Measurements from ENCODE around the gene INPP5F. TPM values are rescaled to one million over a fixed set of nuclear protein-coding genes. Genes with fewer than 3 reads are reported as not detected.
"Not testable (repeated sequence)": the region's sequence is repeated elsewhere in the genome, so short reads cannot be mapped to it uniquely, and the experiment has no call there.

Gene INPP5F
- total RNA-seq, 1 donor from 2014 or later, result 24.4 TPM

- DNase-seq (ENCODE audit: low read depth), result no peak
These were observed 50.7 kb downstream of the INPP5F start for GRCh38 chr10:119776536-119776935.

GRCh38 chr10:119777686-119778085 is 51.8 kb downstream of the INPP5F start:
- peak; percentile 10 for DNase-seq (ENCODE audit: low read depth)

- DNase-seq (ENCODE audit: low read depth), result no peak
These were observed 53.1 kb downstream of the INPP5F start for GRCh38 chr10:119778776-119779445.

- DNase-seq (ENCODE audit: low read depth), result no peak
These were observed 55.1 kb downstream of the INPP5F start for GRCh38 chr10:119780879-119781480.

GRCh38 chr10:119781498-119781897 is 55.6 kb downstream of the INPP5F start:
- DNase-seq (ENCODE audit: low read depth), result no peak

- no peak for DNase-seq (ENCODE audit: low read depth)
These were observed 57.3 kb downstream of the INPP5F start for GRCh38 chr10:119782981-119783664.

- DNase-seq (ENCODE audit: low read depth), result no peak
These were observed 57.8 kb downstream of the INPP5F start for GRCh38 chr10:119783665-119784027.

GRCh38 chr10:119784340-119785067 is 58.7 kb downstream of the INPP5F start:
- no peak for DNase-seq (ENCODE audit: low read depth)

- peak; percentile 48 for DNase-seq (ENCODE audit: low read depth)
These were observed 60.4 kb downstream of the INPP5F start for GRCh38 chr10:119786117-119786769.

GRCh38 chr10:119795101-119795500 is 69.3 kb downstream of the INPP5F start:
- not testable (repeated sequence) for DNase-seq (ENCODE audit: low read depth)

GRCh38 chr10:119796039-119796438 is 70.2 kb downstream of the INPP5F start:
- no peak for DNase-seq (ENCODE audit: low read depth)

- no peak for DNase-seq (ENCODE audit: low read depth)
These were observed 75.3 kb downstream of the INPP5F start for GRCh38 chr10:119801176-119801575.

GRCh38 chr10:119801998-119802538 is 76.2 kb downstream of the INPP5F start:
- no peak for DNase-seq (ENCODE audit: low read depth)

GRCh38 chr10:119803264-119803663 is 77.4 kb downstream of the INPP5F start:
- peak; percentile 10 for DNase-seq (ENCODE audit: low read depth)

- no peak for DNase-seq (ENCODE audit: low read depth)
These were observed 79.9 kb downstream of the INPP5F start for GRCh38 chr10:119805702-119806230.

- no peak for DNase-seq (ENCODE audit: low read depth)
These were observed 80.7 kb downstream of the INPP5F start for GRCh38 chr10:119806334-119807130.

- DNase-seq (ENCODE audit: low read depth), result peak; percentile 55
These were observed 82.3 kb downstream of the INPP5F start for GRCh38 chr10:119807960-119808697.

- DNase-seq (ENCODE audit: low read depth), result no peak
These were observed 85.3 kb downstream of the INPP5F start for GRCh38 chr10:119811122-119811521.

- DNase-seq (ENCODE audit: low read depth), result no peak
These were observed 86.8 kb downstream of the INPP5F start for GRCh38 chr10:119812684-119813083.

GRCh38 chr10:119815671-119816070 is 89.8 kb downstream of the INPP5F start:
- no peak for DNase-seq (ENCODE audit: low read depth)

All from renal cortical epithelial cell (primary cell).